HFFc6 (cell line): ENCODE measurements around the gene ADGRF5. TPM values are rescaled to one million over a fixed set of nuclear protein-coding genes. Genes with fewer than 3 reads are reported as not detected.

Experiments used
- DNase-seq: peaks from one replicate; pipeline ENCODE4 v3.0.0-alpha.2; 2018
- H3K27ac Mint-ChIP-seq: 2 replicates; pipeline ENCODE4 v1.8.0; 2020; ENCODE audit warnings: mild to moderate bottlenecking, mixed read lengths
- H3K27me3 Mint-ChIP-seq: 2 replicates; pipeline ENCODE4 v1.8.0; 2021; ENCODE audit warnings: mild to moderate bottlenecking, moderate library complexity, mixed read lengths; ENCODE audit not compliant: insufficient read depth
- H3K36me3 Mint-ChIP-seq: 2 replicates; pipeline ENCODE4 v1.8.0; 2021; ENCODE audit warnings: low read depth, mixed read lengths
- H3K4me1 Mint-ChIP-seq: 2 replicates; pipeline ENCODE4 v1.8.0; 2020; ENCODE audit warnings: low read depth, mixed read lengths
- H3K4me3 Mint-ChIP-seq: 2 replicates; pipeline ENCODE4 v1.8.0; 2020; ENCODE audit warnings: mild to moderate bottlenecking, moderate library complexity, mixed read lengths
- H3K9me3 Mint-ChIP-seq: 2 replicates; pipeline ENCODE4 v1.8.0; 2020; ENCODE audit warnings: mild to moderate bottlenecking, mixed read lengths
- CTCF ChIP-seq: fragments of 200-600 bp; sonication (generic); IDR thresholded peaks from 2 replicates; pipeline ENCODE4 v1.5.0; 2021; ENCODE audit warnings: antibody characterized with exemption, mild to moderate bottlenecking
- total RNA-seq, 6 experiments: library from RNA; stranded (reverse); fragmentation: NEBNext Ultra II Directional; extraction: Animal tissue kit (Norgen Biotek cat#: 25700); gene quantifications; 2 replicates in 1 of 6; 3 replicates in 5 of 6; pipeline ENCODE4 v1.2.3, GENCODE V29; 2021

ADGRF5 gene
- total RNA-seq, 6 experiments from 2014 or later, result 0.06 to 0.26 (median 0.20) TPM; not detected in 2

GRCh38 chr6:46915380-46915779, 6.4 kb downstream of the ADGRF5 start:
- Mint-ChIP-seq H3K4me1 (no peaks in the 10 kb centered on the region), H3K27ac (no peak overlapping the region), H3K27me3 (peaks cover 4% of the 10 kb centered on the region; the same call in 1 of the 2 replicates), H3K4me3 (no peak overlapping the region), H3K9me3 (no peaks in the 10 kb centered on the region; the same call in 1 of the 2 replicates), H3K36me3 (no peaks in the 10 kb centered on the region)
- no peak for DNase-seq
- no peak for TF ChIP-seq CTCF

GRCh38 chr6:46914279-46914810, 7.4 kb downstream of the ADGRF5 start:
- Mint-ChIP-seq H3K4me1 (no peaks in the 10 kb centered on the region), H3K4me3 (no peak overlapping the region), H3K27me3 (peaks cover 4% of the 10 kb centered on the region; the same call in 1 of the 2 replicates), H3K27ac (no peak overlapping the region), H3K9me3 (no peaks in the 10 kb centered on the region; the same call in 1 of the 2 replicates), H3K36me3 (no peaks in the 10 kb centered on the region)
- no peak for DNase-seq
- TF ChIP-seq CTCF, result no peak

- Mint-ChIP-seq H3K4me1 (no peaks in the 10 kb centered on the region), H3K36me3 (no peaks in the 10 kb centered on the region), H3K27me3 (peaks cover 2% of the 10 kb centered on the region; the same call in 1 of the 2 replicates), H3K9me3 (no peaks in the 10 kb centered on the region; the same call in 1 of the 2 replicates), H3K27ac (no peak overlapping the region), H3K4me3 (no peak overlapping the region)
- no peak for DNase-seq
- no peak for TF ChIP-seq CTCF
These were observed 12.4 kb downstream of the ADGRF5 start for GRCh38 chr6:46909371-46909770.

- H3K4me1 Mint-ChIP-seq, result no peaks in the 10 kb centered on the region
- DNase-seq, result no peak
These were observed 15.0 kb downstream of the ADGRF5 start for GRCh38 chr6:46906776-46907175.

GRCh38 chr6:46904117-46904516, 17.6 kb downstream of the ADGRF5 start:
- Mint-ChIP-seq H3K27ac (no peak overlapping the region), H3K36me3 (no peaks in the 10 kb centered on the region), H3K9me3 (no peaks in the 10 kb centered on the region; the same call in 1 of the 2 replicates), H3K4me1 (no peaks in the 10 kb centered on the region), H3K4me3 (no peak overlapping the region), H3K27me3 (peaks cover 6% of the 10 kb centered on the region)
- no peak for TF ChIP-seq CTCF
- DNase-seq, result no peak

More at GRCh38 chr6:46906776-46907175, 15.0 kb downstream of the ADGRF5 start:
- peaks cover 6% of the 10 kb centered on the region; the same call in 1 of the 2 replicates for H3K27me3 Mint-ChIP-seq
- H3K9me3 Mint-ChIP-seq, result no peaks in the 10 kb centered on the region; the same call in 1 of the 2 replicates
- TF ChIP-seq CTCF, result no peak
- H3K4me3 Mint-ChIP-seq, result no peak overlapping the region
- H3K27ac Mint-ChIP-seq, result no peak overlapping the region
- H3K36me3 Mint-ChIP-seq, result no peaks in the 10 kb centered on the region
